GM13977 (cell line): ENCODE data around the gene PRKRA.

ENCODE experiments used
- DNase-seq: peaks from one replicate; pipeline ENCODE4 v3.0.0; 2012; ENCODE audit warnings: low spot score
- CTCF ChIP-seq: IDR thresholded peaks from 2 replicates; pipeline ENCODE4 v1.5.1; 2012; ENCODE audit warnings: mild to moderate bottlenecking, control low read depth; ENCODE audit not compliant: insufficient read depth; ENCODE audit errors: extremely low read depth, missing control alignments
- in situ Hi-C: fragments of 300-500 bp; cut with MboI; formaldehyde crosslinking; loops from one replicate; pipeline ENCODE4 v1.12.0; 2022; ENCODE audit warnings: low sequenced_read_pairs, low pct_unique_long_range_greater_than_20kb, mixed read lengths, inconsistent platforms; ENCODE audit not compliant: unreplicated experiment

Gene PRKRA

DNA sequence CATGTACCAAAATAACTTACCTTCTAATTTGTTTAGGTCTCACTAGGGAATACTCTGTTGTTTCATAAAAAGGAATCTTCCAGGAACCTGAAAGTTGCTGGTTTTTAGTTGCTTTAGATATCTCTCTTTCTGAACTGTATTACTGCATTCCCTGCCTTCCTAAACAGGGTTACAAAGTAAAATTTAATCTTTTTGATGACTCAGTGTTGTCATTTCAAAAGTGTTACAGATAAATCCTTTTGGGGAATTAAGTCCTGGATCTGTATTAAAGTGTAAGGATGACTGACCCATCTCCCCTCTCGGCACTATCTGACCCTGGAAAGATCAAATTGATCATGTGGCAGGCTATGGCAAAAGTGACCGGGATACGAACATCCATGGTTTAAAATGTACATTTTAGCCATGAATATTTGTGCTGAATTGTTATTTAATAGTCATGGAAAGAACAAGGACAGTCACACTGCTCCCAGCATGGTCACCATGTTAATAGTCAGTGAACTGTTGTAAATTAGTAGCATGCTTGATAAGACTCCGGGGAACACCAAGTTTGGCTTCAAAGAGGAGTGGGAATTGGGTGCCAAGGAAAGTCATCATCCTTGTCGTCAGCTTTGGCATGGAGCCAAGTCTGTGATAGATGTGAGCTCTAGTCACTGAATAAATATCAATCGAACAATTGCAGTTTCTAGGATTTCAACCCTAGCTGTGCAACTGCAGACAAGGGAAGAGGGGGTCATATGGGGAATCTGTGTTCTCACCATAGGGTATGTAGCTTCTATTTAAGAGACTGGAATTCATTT lies 33.5 kb upstream of the PRKRA start:
- TF ChIP-seq CTCF = no peak
- in situ Hi-C loops = no loop called here
- DNase-seq = no peak

DNA sequence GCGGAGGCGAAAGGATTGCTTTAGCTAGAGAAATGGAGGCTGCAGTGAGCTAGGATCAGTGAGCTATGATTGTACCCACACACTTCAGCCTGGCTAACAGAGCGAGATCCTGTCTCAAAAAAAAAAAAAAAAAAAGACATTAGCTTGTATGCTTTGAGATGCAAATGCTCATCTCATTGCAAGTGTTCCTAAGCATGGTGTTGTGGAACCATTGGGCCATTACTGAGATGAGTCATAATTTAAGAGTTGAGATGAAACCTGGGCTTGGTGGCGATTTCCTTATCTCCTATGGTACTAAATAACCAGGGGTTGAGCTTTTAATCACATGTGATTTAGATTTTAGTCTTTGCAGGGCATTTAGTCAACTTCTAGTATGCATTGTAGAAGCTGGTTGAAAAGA lies 31.5 kb upstream of the PRKRA start:
- in situ Hi-C loops = no loop called here
- no peak for TF ChIP-seq CTCF
- peak; percentile 61 for DNase-seq

DNA sequence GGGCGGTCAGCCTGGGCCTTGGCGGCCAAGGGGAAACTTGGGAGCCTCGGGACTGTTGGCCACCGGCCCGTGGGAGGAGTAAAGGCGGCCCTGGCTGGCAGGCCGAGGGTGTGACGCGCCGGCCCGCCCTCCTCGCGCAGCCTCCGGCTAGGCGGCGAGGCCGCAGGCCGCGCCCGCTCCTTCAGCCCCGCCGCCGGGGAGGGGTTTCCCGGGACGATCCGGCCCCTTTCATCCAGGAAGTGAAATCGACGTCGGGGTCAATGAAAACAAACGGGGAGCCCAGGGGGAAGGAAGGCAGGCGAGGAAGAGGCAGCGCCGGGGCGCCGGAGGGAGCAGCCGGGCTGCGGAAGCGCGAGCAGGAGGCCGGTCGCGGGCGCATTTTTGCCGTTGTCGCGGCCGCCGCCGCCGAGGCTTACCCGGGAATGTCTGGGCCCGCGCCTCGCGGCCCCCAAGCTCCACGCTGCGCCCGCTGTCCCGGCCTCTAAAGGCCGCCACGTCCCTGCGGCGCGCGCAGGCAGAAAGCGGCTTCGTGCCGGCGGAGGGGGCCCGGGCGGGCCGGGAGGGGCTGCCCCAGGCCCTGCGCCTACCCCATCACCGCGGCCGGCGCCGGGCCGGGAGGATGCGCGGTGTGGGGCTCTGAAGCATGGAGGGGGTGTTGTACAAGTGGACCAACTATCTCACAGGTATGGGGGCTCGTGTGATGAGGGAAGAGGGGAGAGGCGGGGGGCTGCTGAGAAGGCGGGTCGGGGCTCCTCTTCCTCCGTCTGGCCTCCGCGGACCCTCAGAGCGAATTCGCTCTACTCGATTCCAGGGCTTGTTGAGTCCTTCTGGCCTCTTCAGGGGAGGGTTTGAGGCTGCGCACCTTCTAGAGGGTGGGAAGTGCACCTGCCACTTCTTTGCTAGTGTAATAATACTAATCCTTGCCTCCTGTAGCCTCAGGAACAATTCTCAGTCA lies 29.5 kb upstream of the PRKRA start, which contains the start of gene PLEKHA3:
Gene PLEKHA3, plus strand, starts transcription at position 231 of the 955 bp plus-strand sequence. Its CDS starts 413 bp downstream, at position 644.
- peak; percentile 92 for DNase-seq
- no peak for TF ChIP-seq CTCF
- in situ Hi-C loops = no loop called here

DNA sequence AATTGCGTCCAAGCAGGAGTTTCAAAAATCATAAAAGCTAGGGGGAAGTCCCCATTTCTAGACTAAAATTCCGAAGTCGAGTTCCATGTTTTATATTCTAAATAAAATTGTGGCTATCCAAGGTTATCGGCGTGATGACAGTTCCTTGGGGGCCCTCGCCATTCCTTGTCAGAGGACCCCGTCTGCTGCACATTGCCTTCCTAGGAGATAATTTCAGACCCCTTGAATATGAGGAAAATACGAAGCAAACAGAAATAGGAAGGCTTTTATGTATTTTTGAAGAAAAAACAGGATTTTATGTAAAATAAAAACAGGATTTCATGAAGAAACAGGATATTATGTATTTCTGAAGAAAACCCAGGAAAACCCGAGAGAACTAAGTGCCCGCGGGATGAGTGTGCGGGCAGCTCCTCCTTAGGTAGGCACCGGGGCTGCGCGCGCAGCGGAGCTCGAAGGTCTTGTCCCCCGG lies 28.8 kb upstream of the PRKRA start:
- TF ChIP-seq CTCF = no peak
- no peak for DNase-seq
- in situ Hi-C loops = no loop called here

DNA sequence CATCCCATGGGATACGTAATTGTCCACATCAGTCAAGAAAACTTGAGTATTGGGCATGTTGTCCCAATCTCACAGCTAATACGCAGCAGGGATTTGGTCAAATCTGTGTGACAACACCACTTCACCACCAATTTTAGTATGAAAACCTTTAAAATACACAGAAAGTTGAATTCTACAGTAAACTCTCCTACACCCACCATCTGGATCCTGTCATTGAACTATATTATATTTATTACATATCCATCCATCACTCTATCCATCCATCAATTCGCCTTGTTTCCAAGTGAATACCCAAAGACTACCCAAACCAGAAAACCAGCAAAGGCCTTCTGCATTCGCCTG lies 28.3 kb upstream of the PRKRA start:
- no peak for DNase-seq
- in situ Hi-C loops = no loop called here

More for the DNA sequence above, 28.3 kb upstream of the PRKRA start:
- TF ChIP-seq CTCF = no peak
